Measurements from ENCODE around the gene TMCO1.
"Not testable (repeated sequence)": the region's sequence is repeated elsewhere in the genome, so short reads cannot be mapped to it uniquely, and the experiment has no call there.

TMCO1 gene

GRCh38 chr1:165744913-165745312, 23.8 kb downstream of the TMCO1 start:
- DNase-seq = not testable (repeated sequence)

DNA sequence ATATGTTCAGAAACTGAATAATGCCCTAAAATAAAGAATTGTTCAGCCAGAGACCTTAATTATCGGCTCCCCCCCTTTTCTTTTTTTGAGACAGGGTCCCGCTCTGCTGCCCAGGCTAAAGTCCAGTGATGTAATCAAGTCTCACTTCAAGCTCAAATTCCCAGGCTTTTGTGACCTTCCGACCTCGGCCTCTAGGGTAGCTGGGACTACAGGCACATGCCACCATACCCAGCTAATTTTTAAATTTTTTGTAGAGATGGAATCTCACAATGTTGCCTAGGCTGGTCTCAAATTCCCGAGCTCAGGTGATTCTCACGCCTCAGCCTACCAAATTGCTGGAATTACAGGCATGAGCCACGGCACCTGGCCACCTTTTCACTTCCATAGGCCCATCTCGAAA, 26.5 kb downstream of the TMCO1 start:
- DNase-seq = no peak

DNA sequence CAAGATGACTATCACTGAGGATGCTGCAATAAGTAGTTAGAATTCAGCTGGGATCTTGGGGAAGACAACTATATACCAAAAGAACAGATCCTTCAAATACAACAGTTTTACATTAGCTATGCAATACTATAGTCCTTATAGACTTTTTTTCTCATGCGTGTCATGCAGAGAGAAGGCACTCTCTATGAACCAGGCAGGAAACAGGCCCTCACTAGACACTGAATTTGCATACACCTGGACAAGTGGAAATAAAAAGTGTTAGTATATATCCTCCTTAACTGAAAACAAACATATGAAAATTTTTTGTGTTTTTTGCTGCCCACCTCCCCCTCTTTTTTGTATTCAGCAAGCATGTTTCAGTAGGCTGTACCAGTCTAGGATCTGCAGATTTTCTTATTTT, 29.9 kb downstream of the TMCO1 start:
- no peak for DNase-seq

- no peak for DNase-seq
Measured at GRCh38 chr1:165737196-165737595, 31.5 kb downstream of the TMCO1 start.

DNA sequence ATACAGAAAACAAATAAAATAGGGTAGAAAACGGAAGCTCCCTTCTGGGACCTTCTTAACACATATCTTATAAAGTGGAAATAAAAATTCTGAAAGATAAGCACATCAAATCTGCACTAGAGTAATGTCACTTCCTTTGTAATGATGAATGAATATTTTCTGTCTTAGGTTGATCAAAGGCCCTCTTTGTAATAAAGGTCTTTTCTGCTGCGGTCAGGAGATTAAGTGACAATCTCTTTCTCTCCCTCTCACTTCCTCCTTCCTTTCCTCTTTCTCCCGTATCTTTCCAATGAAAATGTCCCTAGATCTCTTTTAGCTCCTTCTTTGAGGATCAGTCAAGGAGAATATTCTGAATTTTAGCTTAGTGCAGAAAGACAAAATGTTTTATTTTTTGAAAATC, 33.8 kb downstream of the TMCO1 start:
- no peak for DNase-seq

DNA sequence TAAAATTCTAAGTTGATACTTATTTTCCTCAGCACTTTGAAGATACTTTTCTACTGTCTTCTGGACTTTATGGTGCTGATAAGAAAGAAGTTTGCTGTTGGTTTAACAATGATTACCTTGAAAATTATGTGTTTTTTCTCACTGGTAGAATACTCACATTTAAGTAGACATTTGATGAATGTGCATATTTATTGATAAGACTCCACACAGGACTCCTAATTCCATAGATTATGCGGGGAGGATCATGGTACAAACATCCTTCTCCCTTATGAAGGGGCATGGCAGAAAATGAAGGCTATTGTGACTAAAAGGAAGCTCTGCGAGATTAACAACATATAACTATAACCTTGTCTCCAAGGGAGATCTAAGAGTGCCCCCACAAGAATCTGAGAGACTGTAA, 41.8 kb downstream of the TMCO1 start:
- DNase-seq = no peak

GRCh38 chr1:165726169-165726568, 42.5 kb downstream of the TMCO1 start:
- no peak for DNase-seq

GRCh38 chr1:165717918-165718515, 50.7 kb downstream of the TMCO1 start:
- peak; percentile 35 for DNase-seq

DNA sequence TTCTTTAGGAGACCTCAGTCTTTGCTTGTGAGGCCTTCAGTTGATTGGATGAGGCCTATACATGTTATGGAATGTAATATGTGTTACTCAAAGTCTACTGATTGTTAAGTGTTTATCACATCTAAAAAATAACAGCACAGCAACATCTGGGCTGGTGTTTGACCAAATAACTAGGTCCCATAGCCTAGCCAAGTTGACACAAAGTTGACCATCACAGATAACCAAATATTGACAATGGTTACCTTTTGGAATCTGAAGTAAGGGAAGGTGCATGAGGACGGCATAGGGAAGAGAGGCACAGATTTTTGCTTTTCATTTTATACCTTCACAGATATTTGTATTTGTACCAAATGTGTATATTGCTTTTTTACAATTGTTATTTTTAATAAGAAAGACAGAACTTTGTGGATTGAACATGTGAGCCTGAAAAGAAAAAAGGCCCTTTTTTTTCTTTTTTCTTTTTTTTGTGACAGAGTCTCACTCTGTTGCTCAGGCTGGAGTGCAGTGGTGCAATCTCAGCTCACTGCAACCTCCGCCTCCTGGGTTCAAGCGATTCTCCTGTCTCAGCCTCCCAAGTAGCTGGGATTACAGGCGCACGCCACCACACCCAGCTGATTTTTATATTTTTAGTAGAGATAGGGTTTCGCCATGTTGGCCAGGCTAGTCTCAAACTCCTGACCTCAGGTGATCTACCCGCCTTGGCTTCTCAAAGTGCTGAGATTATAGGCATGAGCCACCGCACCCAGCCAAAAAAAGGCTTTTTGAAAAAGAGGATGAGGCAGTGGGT, 52.2 kb downstream of the TMCO1 start:
- DNase-seq = not testable (repeated sequence)

DNA sequence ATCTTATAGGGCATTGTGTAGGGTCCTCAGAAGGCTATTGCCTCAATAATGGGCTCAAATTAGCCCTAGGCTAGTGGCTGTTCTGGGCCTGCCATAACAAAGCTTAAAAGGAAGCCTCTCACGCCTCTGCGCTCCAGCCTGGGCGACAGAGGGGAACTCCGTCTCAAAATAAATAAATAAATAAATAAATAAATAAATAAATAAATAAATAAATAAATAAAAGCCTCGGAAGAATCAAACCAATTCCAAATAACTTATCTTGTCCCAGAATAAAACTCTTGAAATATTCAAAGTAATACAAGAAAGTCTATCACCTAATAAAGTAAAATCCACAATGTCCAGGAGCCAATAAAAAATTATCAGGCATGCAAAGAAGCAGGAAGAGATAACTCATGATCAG, 55.9 kb downstream of the TMCO1 start:
- DNase-seq = no peak

- no peak for DNase-seq
Measured at GRCh38 chr1:165707984-165708706, 60.5 kb downstream of the TMCO1 start.

DNA sequence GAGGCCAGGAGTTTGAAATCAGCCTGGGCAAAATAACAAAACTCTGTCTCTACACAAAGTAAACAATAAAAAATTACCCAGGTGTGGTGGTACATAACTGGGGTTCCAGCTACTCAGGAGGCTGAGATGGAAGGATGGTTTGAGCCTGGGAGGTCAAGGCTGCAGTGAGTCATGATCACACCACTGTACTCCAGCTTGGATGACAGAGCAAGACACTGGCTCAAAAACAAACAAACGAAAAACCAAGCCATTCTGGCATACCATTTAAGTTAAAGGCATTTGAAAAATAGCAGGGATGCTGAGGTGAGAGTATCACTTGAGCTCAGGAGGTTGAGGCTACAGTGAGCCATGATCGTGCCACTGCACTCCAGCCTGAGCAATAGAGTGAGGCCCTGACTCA, 65.0 kb downstream of the TMCO1 start:
- DNase-seq = no peak

- not testable (repeated sequence) for DNase-seq
Measured at GRCh38 chr1:165701922-165702321, 66.7 kb downstream of the TMCO1 start.

DNA sequence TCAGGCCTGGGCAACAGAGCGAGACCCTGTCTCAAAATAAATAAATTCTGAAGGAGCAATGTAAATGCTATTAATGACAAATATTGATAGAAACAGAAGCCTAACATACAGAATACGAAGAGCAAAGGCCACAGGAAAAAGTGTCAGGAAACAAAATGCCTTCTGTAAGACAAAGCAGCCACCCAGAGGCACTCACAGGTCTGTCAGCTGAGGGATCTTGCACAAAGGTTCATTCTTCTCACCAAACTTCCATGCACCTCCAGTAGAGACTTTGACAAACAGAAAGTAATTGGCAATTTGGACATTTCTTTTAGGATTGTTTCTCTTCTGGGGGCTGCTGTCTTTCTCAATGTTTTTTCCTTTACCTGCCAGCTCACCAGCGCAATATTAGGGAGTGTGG, 69.1 kb downstream of the TMCO1 start:
- no peak for DNase-seq

GRCh38 chr1:165698761-165699052, 70.0 kb downstream of the TMCO1 start:
- DNase-seq = no peak

DNA sequence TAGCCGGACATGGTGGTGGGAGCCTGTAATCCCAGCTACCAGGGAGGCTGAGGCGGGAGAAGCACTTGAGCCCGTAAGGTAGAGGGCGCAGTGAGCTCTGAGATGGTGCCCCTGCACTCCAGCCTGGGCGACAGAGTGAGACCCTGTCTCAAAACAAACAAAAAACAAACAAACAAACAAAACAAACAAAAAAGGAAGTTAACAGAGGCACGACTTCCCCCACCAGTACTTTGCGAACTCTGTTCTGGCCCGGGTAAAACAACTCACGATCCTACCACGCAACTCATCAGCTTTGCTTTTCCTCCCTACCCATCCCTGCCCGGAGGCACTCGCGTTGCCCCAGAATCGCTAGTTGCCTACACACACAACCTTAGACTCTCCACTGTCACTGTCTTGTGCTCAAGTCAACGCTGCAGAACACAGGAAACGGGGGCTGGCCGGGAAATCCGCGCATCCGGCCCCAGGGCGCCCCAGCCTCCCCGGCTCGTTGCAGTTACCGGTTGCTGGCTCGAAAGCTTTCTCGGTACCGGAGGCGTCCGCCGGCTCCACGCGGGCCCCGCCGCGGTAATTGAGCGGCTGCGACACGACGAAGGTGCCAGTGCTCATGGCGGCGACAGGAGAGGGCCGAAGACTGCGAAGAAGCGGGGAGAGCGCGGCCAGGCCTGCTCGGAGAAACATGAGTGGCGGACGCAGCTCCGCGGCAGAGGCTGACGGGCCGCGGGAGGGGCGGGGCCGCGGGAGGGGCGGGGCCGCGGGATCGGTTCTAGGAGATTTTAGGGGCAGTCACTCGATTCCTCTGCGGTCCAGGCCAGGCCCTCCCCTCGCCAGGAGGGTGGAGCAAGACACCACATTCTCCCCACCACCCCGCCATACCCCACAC, 70.5 kb downstream of the TMCO1 start, which contains the start of gene ALDH9A1:
ALDH9A1 (minus strand) TSS at position 682 of the 880 bp plus-strand sequence; CDS start at position 678, 4 bp downstream.
- peak; percentile 88 for DNase-seq

DNA sequence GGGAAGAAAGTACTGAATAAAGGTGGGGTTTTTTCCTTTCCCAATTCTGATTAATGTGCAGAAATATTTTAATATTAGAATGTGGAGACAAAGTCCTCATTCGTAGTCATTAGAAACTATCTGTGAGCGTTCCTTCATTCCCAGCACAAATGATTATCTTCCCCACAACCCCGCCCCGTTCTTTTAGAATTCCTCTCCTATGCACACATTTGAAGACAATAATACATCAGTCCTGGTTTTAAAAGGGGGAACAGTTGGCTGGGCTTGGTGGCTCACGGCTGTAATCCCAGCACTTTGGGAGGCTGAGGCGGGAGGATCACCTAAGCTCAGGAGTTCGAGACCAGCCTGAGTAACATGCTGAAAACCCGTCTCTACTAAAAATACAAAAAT, 71.2 kb downstream of the TMCO1 start:
- no peak for DNase-seq

DNA sequence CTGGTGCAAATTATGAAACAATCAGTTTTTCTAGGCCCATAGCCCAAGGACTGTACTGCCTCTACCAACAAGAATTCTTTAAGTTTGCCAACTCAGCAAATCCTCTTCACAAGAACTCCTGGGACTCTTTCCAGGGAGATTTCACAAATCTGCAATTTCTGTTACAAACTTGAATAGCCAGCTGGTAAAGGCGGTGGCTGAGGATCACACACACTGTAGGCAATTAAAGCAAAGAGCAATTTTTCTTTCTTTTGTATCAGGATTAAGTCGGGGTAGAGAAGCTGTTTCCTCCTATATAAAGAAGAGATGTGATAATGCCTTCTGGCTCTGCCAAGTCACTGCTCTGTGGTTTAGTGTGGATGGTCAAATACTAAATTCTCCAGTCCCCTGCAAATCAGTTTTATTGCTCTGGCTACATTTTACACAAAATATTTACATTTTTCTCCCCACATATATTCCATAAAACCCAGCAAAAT, 72.0 kb downstream of the TMCO1 start:
- no peak for DNase-seq

DNA sequence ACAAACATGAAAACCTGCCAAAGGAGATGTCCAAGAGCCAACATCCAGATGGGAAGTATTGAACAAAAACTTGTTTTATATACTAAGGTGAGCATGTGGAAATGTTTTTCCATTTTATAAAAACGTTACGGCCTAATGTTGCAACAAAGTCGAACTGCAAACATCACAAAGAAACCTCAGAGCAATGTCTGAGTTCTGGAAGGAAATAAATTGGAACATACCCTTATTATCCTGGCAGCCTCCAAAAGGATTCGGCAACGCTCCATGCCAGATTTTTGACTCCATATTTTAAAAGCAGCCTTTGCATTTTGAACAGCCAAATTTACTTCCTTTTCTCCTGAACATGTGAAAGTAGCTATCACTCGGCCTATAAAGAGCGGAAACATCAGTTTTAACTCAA, 73.6 kb downstream of the TMCO1 start:
- no peak for DNase-seq

DNA sequence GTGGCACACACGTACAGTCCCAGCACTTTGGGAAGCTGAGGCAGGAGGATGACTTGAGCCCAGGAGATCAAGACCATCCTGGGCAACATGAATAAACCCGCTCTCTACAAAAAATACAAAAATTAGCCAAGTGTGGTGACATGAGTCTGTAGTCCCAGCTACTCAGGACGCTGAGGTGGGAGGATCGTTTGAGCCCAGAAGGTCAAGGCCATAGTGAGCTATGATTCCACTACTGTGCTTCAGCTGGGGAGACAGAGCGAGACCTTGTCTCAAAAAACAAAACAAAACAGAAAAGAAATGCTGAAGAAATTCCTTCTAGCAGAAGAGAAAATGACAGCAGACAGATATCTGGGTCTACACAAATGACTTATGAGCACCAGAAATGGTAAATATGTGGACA, 80.6 kb downstream of the TMCO1 start:
- DNase-seq = no peak

DNA sequence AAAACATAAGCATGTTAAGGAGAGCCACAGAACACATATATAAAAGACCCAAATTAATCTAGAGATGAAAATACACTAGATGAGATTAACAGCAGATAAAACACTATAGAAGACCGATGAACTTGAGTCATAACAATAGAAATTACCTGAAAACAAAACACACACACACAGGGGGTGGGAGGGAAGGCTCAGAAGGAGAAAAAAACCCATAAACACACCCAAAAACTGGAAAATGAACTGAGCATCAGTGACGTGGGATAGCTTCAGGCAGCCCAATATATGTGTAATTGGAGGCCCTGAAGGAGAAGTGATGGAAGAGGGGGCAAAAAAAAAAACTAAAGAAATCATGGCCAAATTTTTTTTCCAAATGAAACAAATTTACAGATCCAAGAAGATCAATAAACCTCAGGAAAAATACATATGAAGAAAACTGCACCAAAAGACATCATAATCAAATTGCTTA, 81.7 kb downstream of the TMCO1 start:
- no peak for DNase-seq

DNA sequence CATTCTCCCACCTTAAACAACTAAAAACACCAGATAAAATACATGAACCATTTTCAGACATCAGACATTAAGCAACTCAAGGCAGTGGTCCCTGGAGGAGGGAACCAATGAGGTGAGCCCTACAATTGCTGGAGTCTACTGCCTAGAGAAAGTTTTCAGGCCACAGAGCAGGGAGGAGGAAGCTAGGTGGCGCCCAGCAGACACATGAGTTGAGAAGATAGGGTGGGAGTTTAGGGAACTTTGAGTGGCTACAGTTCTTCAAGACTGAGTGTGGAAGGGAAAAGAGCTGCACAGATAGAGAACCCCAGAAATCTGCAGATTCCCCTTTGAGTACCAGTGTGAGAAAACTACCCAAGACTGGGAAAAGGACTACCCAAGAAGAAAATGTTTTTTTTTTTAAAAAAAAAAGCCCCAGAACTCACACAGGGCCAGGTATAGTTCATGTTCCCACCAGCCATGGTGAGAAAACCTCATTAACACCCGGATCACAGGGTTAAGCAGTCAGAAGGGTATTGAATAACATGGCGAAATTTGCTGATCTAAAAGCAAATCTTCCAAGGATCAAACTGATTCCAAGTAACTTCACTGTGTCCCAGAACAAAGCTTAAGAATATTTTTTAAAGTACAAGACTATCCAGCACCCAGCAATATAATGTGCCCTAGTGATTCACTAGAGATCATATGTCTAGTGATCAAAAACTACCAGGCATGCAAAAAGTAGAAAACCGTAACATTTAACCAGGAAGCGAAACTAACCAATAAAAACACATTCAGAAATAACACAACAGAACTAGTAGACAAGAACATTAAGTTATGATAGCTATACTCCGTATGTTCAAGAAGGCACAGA, 82.3 kb downstream of the TMCO1 start:
- DNase-seq = no peak

Measured in CD4-positive, alpha-beta T cell treated with Interleukin-12 subunit alpha and Interleukin-12 subunit beta, for 1 hour (primary cell).